Measurements from ENCODE around the gene C5orf63.
A peak's percentile ranks its signal among the peaks of the same experiment; 100 is the strongest.

The C5orf63 gene

GRCh38 chr5:127030259-127031146, 42.8 kb downstream of the C5orf63 start, which contains the start of gene MARCHF3:
MARCHF3 (minus strand) TSS chr5:127030558; CDS start chr5:126918171, 112,387 bp downstream.
- no peaks in the 10 kb centered on the region for H4K20me1 ChIP-seq (ENCODE audit: insufficient read depth, low read length)
- H3K36me3 ChIP-seq (replicated peaks; ENCODE audit: insufficient read depth, low read length) = no peaks in the 10 kb centered on the region
- peak within 1 kb of the TSS; percentile 87 for H3K4me3 ChIP-seq (ENCODE audit: low read length)
- H3K4me2 ChIP-seq (ENCODE audit: low read depth, low read length) = peak within 1 kb of the TSS; percentile 87
- peak within 1 kb of the TSS; percentile 75; the same call in 1 of the 2 replicates for H3K27ac ChIP-seq (ENCODE audit: low read length)
- H3K9ac ChIP-seq (ENCODE audit: low read length) = peak within 1 kb of the TSS; percentile 74
- no peaks in the 10 kb centered on the region for H3K27me3 ChIP-seq (replicated peaks; ENCODE audit: insufficient read depth, low read length)
- H3K9me3 ChIP-seq (replicated peaks; ENCODE audit: insufficient read depth, low read length) = no peaks in the 10 kb centered on the region
- peak within 1 kb of the TSS; percentile 96 for H2AFZ ChIP-seq (ENCODE audit: low read length)
- no peaks in the 10 kb centered on the region for H3K9me2 ChIP-seq (replicated peaks; ENCODE audit: insufficient read depth, low read length)
- H3K4me1 ChIP-seq (ENCODE audit: low read length) = peaks cover 8% of the 10 kb centered on the region
- TF ChIP-seq EZH2 (optimal IDR thresholded peaks at IDR 0.05; ENCODE audit: low read depth, low read length) (no peak), EZH2phosphoT487 (IDR thresholded peaks at IDR 0.05; ENCODE audit: low read length) (no peak), CTCF (IDR thresholded peaks at IDR 0.05; ENCODE audit: low read length) (peak; percentile 34; the same call in 1 of the 2 replicates)
- DNase-seq = peak; percentile 98
- H3F3A ChIP-seq (ENCODE audit: insufficient read depth, low read length) = peaks cover 7% of the 10 kb centered on the region; the same call in 1 of the 2 replicates
- peaks cover 42% of the 10 kb centered on the region for H3K79me2 ChIP-seq (ENCODE audit: low read length)

GRCh38 chr5:127029581-127030258, 43.6 kb downstream of the C5orf63 start:
- peak overlapping the region; percentile 71 for H3K4me2 ChIP-seq (ENCODE audit: low read depth, low read length)
- H3K27ac ChIP-seq (ENCODE audit: low read length) = peak overlapping the region; percentile 75; the same call in 1 of the 2 replicates
- H3K79me2 ChIP-seq (ENCODE audit: low read length) = peaks cover 44% of the 10 kb centered on the region
- peak overlapping the region; percentile 96 for H2AFZ ChIP-seq (ENCODE audit: low read length)
- peaks cover 8% of the 10 kb centered on the region for H3K4me1 ChIP-seq (ENCODE audit: low read length)
- no peaks in the 10 kb centered on the region for H3K9me2 ChIP-seq (replicated peaks; ENCODE audit: insufficient read depth, low read length)
- DNase-seq = peak; percentile 79
- no peaks in the 10 kb centered on the region for H4K20me1 ChIP-seq (ENCODE audit: insufficient read depth, low read length)
- H3F3A ChIP-seq (ENCODE audit: insufficient read depth, low read length) = peaks cover 7% of the 10 kb centered on the region; the same call in 1 of the 2 replicates
- peak; percentile 60 for TF ChIP-seq CTCF (IDR thresholded peaks at IDR 0.05; ENCODE audit: low read length)
- no peak for TF ChIP-seq EZH2phosphoT487 (IDR thresholded peaks at IDR 0.05; ENCODE audit: low read length)
- peak overlapping the region; percentile 87 for H3K4me3 ChIP-seq (ENCODE audit: low read length)
- H3K9ac ChIP-seq (ENCODE audit: low read length) = peak overlapping the region; percentile 74
- H3K36me3 ChIP-seq (replicated peaks; ENCODE audit: insufficient read depth, low read length) = no peaks in the 10 kb centered on the region
- H3K9me3 ChIP-seq (replicated peaks; ENCODE audit: insufficient read depth, low read length) = no peaks in the 10 kb centered on the region
- H3K27me3 ChIP-seq (replicated peaks; ENCODE audit: insufficient read depth, low read length) = no peaks in the 10 kb centered on the region

GRCh38 chr5:127028822-127029457, 44.4 kb downstream of the C5orf63 start:
- no peaks in the 10 kb centered on the region for H3K36me3 ChIP-seq (replicated peaks; ENCODE audit: insufficient read depth, low read length)

More at GRCh38 chr5:127028822-127029457, 44.4 kb downstream of the C5orf63 start:
- no peaks in the 10 kb centered on the region for H3K27me3 ChIP-seq (replicated peaks; ENCODE audit: insufficient read depth, low read length)
- peak overlapping the region; percentile 87 for H3K4me3 ChIP-seq (ENCODE audit: low read length)
- no peaks in the 10 kb centered on the region for H4K20me1 ChIP-seq (ENCODE audit: insufficient read depth, low read length)
- H3K9me2 ChIP-seq (replicated peaks; ENCODE audit: insufficient read depth, low read length) = no peaks in the 10 kb centered on the region
- H3K4me2 ChIP-seq (ENCODE audit: low read depth, low read length) = peak overlapping the region; percentile 71
- H3K27ac ChIP-seq (ENCODE audit: low read length) = no peak overlapping the region
- H2AFZ ChIP-seq (ENCODE audit: low read length) = 0 out of 2 replicates have a peak overlapping the region, but pooled peaks have one; percentile 96
- peaks cover 7% of the 10 kb centered on the region; the same call in 1 of the 2 replicates for H3F3A ChIP-seq (ENCODE audit: insufficient read depth, low read length)
- DNase-seq = no peak
- peaks cover 8% of the 10 kb centered on the region for H3K4me1 ChIP-seq (ENCODE audit: low read length)
- no peaks in the 10 kb centered on the region for H3K9me3 ChIP-seq (replicated peaks; ENCODE audit: insufficient read depth, low read length)
- H3K79me2 ChIP-seq (ENCODE audit: low read length) = peaks cover 47% of the 10 kb centered on the region
- TF ChIP-seq EZH2 (optimal IDR thresholded peaks at IDR 0.05; ENCODE audit: low read depth, low read length) = no peak
- no peak for TF ChIP-seq EZH2phosphoT487 (IDR thresholded peaks at IDR 0.05; ENCODE audit: low read length)
- TF ChIP-seq CTCF (IDR thresholded peaks at IDR 0.05; ENCODE audit: low read length) = no peak
- H3K9ac ChIP-seq (ENCODE audit: low read length) = peak overlapping the region; percentile 3; the same call in 1 of the 2 replicates
